C4-2B (cell line): ENCODE results near the gene C12orf43.

ENCODE experiments used
- H3K27ac ChIP-seq: fragments of 450-650 bp; 2 replicates; pipeline ENCODE4 v1.5.1; 2017
- CTCF ChIP-seq: fragments of 450-650 bp; conservative IDR thresholded peaks from 2 replicates; pipeline ENCODE4 v1.5.1; 2017; ENCODE audit warnings: mild to moderate bottlenecking
- ZFX ChIP-seq: fragments of 450-650 bp; IDR thresholded peaks from 2 replicates; pipeline ENCODE4 v1.6.1; 2017

C12orf43 gene

GRCh38 chr12:121026274-121027045 is 10.2 kb upstream of the C12orf43 start:
- no peak overlapping the region for H3K27ac ChIP-seq
- no peak; the same call in 1 of the 2 replicates for TF ChIP-seq CTCF
- no peak for TF ChIP-seq ZFX

GRCh38 chr12:121025442-121026226 is 9.3 kb upstream of the C12orf43 start:
- TF ChIP-seq CTCF (no peak), ZFX (no peak)
- no peak overlapping the region for H3K27ac ChIP-seq

- TF ChIP-seq ZFX (no peak), CTCF (no peak)
- H3K27ac ChIP-seq: no peak overlapping the region
Observed at GRCh38 chr12:121023799-121024198, 7.5 kb upstream of the C12orf43 start.

- TF ChIP-seq ZFX: no peak
- TF ChIP-seq CTCF: no peak
- H3K27ac ChIP-seq: no peak overlapping the region
Observed at GRCh38 chr12:121022713-121023112, 6.4 kb upstream of the C12orf43 start.

GRCh38 chr12:121021754-121022153 is 5.5 kb upstream of the C12orf43 start:
- H3K27ac ChIP-seq: no peak overlapping the region
- TF ChIP-seq ZFX: no peak
- TF ChIP-seq CTCF: no peak

- TF ChIP-seq CTCF (no peak), ZFX (no peak)
Observed at GRCh38 chr12:121018860-121019617, 2.8 kb upstream of the C12orf43 start.

More at GRCh38 chr12:121018860-121019617, 2.8 kb upstream of the C12orf43 start:
- H3K27ac ChIP-seq: no peak overlapping the region
